Naive B cell (primary cell): ENCODE measurements around the gene CFAP68. TPM values are rescaled to one million over a fixed set of nuclear protein-coding genes. Genes with fewer than 3 reads are reported as not detected.
A peak's percentile ranks its signal among the peaks of the same experiment; 100 is the strongest.

Source experiments
- ATAC-seq, 2 donors: fragments of 150-1000 bp; cut with Tn5 transposase; 2 replicates each; pipeline ENCODE4 v1.10.0; 2021; ENCODE audit warnings: low read depth in 2 of 2, mild to moderate bottlenecking in 2 of 2, moderate library complexity in 2 of 2
- DNase-seq: peaks from one replicate; pipeline ENCODE4 v3.0.0; 2022
- H3K27ac Mint-ChIP-seq, 6 donors: one replicate each; pipeline ENCODE4 v1.8.0; 2020 to 2022; ENCODE audit warnings: mild to moderate bottlenecking in 6 of 6, mixed read lengths in 6 of 6, moderate library complexity in 5 of 6, inconsistent platforms in 2 of 6
- H3K27me3 Mint-ChIP-seq, 3 donors: one replicate each; pipeline ENCODE4 v1.8.0; 2021 to 2022; ENCODE audit warnings: mixed read lengths in 3 of 3, mild to moderate bottlenecking in 1 of 3
- H3K36me3 Mint-ChIP-seq, 2 donors: one replicate each; pipeline ENCODE4 v1.8.0; 2020 to 2022; ENCODE audit warnings: mixed read lengths in 2 of 2, inconsistent platforms in 1 of 2, mild to moderate bottlenecking in 1 of 2
- H3K4me1 Mint-ChIP-seq, 3 donors: one replicate each; pipeline ENCODE4 v1.8.0; 2020 to 2022; ENCODE audit warnings: mixed read lengths in 3 of 3, inconsistent platforms in 1 of 3, mild to moderate bottlenecking in 1 of 3, moderate library complexity in 1 of 3
- H3K4me3 Mint-ChIP-seq, 8 donors: one replicate each; pipeline ENCODE4 v1.8.0; 2020 to 2022; ENCODE audit warnings: mild to moderate bottlenecking in 8 of 8, mixed read lengths in 8 of 8, moderate library complexity in 8 of 8, inconsistent platforms in 2 of 8
- H3K9me3 Mint-ChIP-seq, 7 donors: one replicate each; pipeline ENCODE4 v1.8.0; 2020 to 2022; ENCODE audit warnings: mixed read lengths in 7 of 7, mild to moderate bottlenecking in 5 of 7, inconsistent platforms in 2 of 7, moderate library complexity in 1 of 7
- polyA plus RNA-seq, 6 donors: library from polyadenylated mRNA; unstranded; fragments of 300-500 nt; fragmentation: Illumina TruSeq; gene quantifications; one replicate each; pipeline ENCODE4 v1.2.3, GENCODE V29; 2021; ENCODE audit warnings: low read depth in 6 of 6

Gene CFAP68
- polyA plus RNA-seq, 6 donors from 2014 or later: 14.3 to 28.3 (median 18.5) TPM

DNA sequence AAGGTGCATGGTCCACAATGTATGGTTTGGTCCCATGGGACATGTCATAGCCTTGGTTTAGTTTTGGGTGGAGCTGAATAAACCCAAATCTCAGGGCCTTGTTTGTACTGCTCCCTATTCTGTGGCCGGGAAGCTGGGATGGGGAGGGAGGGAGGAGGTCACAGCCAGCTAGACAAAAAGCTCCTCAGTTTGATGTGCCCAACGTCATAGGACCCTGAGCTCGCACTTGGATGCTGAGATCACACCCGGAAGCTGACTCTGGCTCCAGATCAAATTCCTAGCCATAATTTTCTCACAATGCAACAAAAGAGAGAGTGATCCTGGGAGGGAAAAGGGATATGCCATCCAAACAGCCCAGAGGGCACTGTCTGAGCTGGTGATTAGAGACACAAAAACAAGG is 34.7 kb downstream of the CFAP68 start:
- Mint-ChIP-seq H3K36me3 (no peaks in the 10 kb centered on the region), H3K9me3 (peaks cover 0 to 3% (median 0%) of the 10 kb centered on the region in 7 donors), H3K4me3 (peak overlapping the region in 1 of 8 donors; percentile 22), H3K4me1 (peaks cover 0 to 9% (median 0%) of the 10 kb centered on the region in 3 donors), H3K27me3 (peaks cover 66 to 89% (median 75%) of the 10 kb centered on the region in 3 donors), H3K27ac (no peak overlapping the region)
- ATAC-seq (no peak), DNase-seq (no peak)

DNA sequence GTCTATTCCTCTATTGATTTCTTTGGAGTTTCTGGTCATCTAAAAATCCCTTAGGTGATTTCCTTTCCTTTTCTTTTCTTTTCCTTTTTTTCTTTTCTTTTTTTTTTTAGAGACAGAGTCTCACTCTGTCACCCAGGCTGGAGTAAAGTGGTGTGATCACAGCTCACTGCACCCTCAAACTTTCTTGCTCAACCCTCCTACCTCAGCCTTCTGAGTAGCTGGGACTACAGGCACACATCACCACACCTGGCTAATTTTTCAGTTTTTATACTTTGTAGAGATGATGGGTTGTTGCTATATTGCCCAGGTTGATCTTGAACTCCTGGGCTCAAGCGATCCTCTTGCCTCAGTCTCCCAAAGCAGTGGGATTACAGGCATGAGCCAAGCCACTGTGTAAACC is 37.4 kb downstream of the CFAP68 start:
- H3K9me3 Mint-ChIP-seq: peaks cover 0 to 3% (median 0%) of the 10 kb centered on the region in 7 donors
- H3K4me1 Mint-ChIP-seq: peaks cover 0 to 9% (median 0%) of the 10 kb centered on the region in 3 donors
- no peak overlapping the region for H3K4me3 Mint-ChIP-seq
- no peak overlapping the region for H3K27ac Mint-ChIP-seq
- no peaks in the 10 kb centered on the region for H3K36me3 Mint-ChIP-seq
- DNase-seq (no peak), ATAC-seq (no peak)
- H3K27me3 Mint-ChIP-seq: peaks cover 51 to 79% (median 57%) of the 10 kb centered on the region in 3 donors

DNA sequence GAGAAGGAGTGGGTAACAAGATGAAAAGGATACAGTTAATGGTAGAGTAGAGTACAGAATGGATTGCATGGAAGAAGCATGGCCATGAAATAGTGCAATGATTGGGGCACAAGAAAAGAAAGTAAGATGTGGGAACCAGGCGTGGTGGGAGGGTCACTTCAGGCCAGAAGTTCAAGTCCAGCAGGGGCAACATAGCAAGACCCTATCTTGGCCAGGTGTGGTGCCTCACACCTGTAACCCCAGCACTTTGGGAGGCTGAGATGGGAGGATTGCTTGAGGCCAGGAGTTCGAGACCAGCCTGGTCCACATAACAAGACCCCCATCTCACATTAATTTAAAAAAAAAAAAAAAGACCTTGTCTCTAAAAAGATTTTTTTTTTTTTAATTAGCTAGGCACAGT is 38.0 kb downstream of the CFAP68 start:
- H3K36me3 Mint-ChIP-seq: no peaks in the 10 kb centered on the region
- H3K27me3 Mint-ChIP-seq: peaks cover 46 to 74% (median 51%) of the 10 kb centered on the region in 3 donors
- H3K27ac Mint-ChIP-seq: no peak overlapping the region
- DNase-seq: no peak
- H3K9me3 Mint-ChIP-seq: peaks cover 0 to 3% (median 0%) of the 10 kb centered on the region in 7 donors
- H3K4me3 Mint-ChIP-seq: no peak overlapping the region
- H3K4me1 Mint-ChIP-seq: peaks cover 0 to 9% (median 0%) of the 10 kb centered on the region in 3 donors
- no peak for ATAC-seq

DNA sequence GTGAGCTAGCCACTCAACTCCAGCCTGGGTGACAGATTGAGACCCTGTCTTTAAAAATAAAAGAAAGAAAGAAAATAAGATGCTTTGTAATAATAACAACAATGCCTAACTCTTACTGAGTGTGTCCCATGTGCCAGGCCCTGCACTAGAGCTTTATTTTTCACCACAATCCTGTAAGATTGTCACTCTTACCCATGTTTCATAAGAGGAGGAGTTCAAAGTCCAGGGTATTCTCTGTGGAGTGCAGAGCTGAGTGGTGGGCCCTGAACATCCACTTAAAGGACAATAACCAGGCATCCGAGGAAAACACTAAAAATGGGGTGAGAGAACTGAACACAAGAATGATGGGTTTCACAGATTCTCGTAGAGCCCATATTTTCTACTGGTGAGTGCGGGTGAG is 38.4 kb downstream of the CFAP68 start:
- no peak for ATAC-seq

DNA sequence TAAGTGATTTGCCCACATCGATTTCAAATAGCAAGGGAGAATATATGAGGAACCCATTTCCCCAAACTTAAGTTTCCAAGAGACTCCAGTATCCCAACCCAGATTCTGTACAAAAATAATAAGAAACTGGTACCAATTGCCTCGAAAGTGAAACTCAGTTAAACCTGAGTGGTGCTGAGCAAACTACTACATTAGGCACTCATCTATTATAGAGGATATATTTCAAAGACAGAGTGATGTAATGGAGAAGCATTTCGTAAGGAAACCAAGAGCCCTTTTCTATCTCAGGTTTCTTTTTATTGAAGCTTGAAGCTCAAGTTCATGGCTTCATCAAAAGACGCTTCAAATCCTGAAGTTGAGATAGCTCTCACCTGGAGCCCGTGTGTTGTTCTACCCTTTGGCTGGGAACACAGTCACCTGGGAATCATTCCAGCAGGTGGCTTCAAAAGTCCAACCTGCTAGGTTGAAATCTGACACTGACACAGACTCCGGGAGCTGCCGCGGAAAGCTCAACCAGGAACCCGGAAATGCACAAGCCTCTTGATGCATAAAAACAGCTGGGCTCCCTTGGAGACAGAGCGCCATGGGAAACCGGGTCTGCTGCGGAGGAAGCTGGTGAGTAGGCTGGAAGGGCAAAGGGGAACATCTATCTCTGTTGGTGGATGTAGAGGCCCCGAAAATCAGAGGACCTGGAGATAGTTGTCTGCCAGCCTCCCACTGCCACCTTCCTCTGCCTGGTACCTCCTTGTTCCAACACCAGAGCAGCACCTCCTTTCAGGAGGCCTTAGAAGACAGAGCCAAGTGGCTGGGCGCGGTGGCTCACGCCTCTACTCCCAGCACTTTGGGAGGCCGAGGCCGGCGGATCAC is 39.3 kb downstream of the CFAP68 start, which contains the start of gene C11orf52:
TSS of gene C11orf52 (plus strand) at position 524 of the 867 bp plus-strand sequence. CDS start at position 584, 60 bp downstream.
- Mint-ChIP-seq H3K4me3 (no peak within 1 kb of the TSS), H3K4me1 (peaks cover 0 to 4% (median 0%) of the 10 kb centered on the region in 3 donors)
- ATAC-seq: no peak

More for the DNA sequence above, 38.4 kb downstream of the CFAP68 start:
- H3K4me3 Mint-ChIP-seq: no peak overlapping the region
- H3K36me3 Mint-ChIP-seq: no peaks in the 10 kb centered on the region
- peaks cover 46 to 69% (median 48%) of the 10 kb centered on the region in 3 donors for H3K27me3 Mint-ChIP-seq
- peaks cover 0 to 9% (median 0%) of the 10 kb centered on the region in 3 donors for H3K4me1 Mint-ChIP-seq
- DNase-seq: no peak
- H3K27ac Mint-ChIP-seq: peak overlapping the region in 1 of 6 donors; percentile 6
- peaks cover 0 to 3% (median 0%) of the 10 kb centered on the region in 7 donors for H3K9me3 Mint-ChIP-seq

DNA sequence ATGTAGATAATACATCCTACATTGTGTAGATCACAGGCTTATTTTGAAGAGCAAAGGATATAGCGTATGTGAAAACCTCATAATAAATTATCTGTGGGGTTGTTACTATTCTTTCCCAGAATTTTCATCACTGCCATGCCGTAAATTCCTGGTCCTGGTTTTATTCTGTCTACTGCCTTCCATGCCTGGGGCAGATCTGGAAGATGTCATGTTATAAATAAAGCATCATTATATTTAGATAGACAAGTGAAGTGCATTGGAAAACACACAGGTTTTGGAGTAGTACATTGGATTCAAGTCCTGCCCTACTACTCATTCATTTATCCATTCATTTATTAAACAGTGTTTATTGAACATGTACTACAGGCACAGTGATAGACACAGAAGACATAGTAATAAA is 41.6 kb downstream of the CFAP68 start:
- H3K36me3 Mint-ChIP-seq: no peaks in the 10 kb centered on the region
- H3K27ac Mint-ChIP-seq: no peak overlapping the region
- ATAC-seq (no peak), DNase-seq (no peak)
- peaks cover 25 to 57% (median 29%) of the 10 kb centered on the region in 3 donors for H3K27me3 Mint-ChIP-seq
- no peak overlapping the region for H3K4me3 Mint-ChIP-seq
- peaks cover 0 to 6% (median 3%) of the 10 kb centered on the region in 3 donors for H3K4me1 Mint-ChIP-seq
- H3K9me3 Mint-ChIP-seq: peaks cover 0 to 3% (median 0%) of the 10 kb centered on the region in 7 donors

More for the DNA sequence above, 39.3 kb downstream of the CFAP68 start, which contains the start of gene C11orf52:
- no peak for DNase-seq
- H3K27ac Mint-ChIP-seq: peak within 1 kb of the TSS in 1 of 6 donors; percentile 6
- peaks cover 0 to 3% (median 0%) of the 10 kb centered on the region in 7 donors for H3K9me3 Mint-ChIP-seq
- H3K36me3 Mint-ChIP-seq: no peaks in the 10 kb centered on the region
- peaks cover 40 to 67% (median 45%) of the 10 kb centered on the region in 3 donors for H3K27me3 Mint-ChIP-seq

DNA sequence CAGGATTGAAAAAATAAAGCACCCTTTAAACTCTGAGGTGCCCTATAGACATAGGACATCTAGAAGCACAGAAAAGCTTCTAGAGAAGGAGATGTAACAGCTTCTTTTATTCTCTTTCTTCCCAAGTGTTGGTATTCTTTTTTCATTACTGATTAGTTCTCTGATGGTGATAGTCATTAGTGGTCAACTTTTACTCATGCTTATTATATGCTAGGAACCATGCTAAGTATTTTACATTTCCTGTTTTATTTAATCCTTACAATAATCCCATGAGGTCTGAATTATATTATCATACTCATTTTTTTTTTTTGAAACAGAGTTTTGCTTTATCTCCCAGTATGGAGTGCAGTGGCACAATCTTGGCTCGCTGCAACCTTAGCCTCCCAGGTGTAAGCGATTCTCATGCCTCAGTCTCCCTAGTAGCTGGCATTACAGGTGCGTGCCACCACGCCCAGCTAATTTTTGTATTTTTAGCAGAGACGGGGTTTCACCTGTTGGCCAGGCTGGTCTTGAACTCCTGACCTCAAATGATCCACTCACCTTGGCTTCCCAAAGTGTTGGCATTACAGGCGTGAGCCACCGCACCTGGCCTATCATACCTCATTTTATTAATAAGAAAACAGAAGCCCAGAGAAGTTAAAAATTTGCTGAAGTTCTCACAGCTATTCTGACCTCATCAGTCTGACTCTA is 42.3 kb downstream of the CFAP68 start:
- Mint-ChIP-seq H3K36me3 (no peaks in the 10 kb centered on the region), H3K9me3 (peaks cover 0 to 3% (median 0%) of the 10 kb centered on the region in 7 donors), H3K27me3 (peaks cover 17 to 49% (median 25%) of the 10 kb centered on the region in 3 donors), H3K4me3 (no peak overlapping the region), H3K27ac (no peak overlapping the region), H3K4me1 (peaks cover 0 to 10% (median 10%) of the 10 kb centered on the region in 3 donors)
- ATAC-seq (no peak), DNase-seq (no peak)

DNA sequence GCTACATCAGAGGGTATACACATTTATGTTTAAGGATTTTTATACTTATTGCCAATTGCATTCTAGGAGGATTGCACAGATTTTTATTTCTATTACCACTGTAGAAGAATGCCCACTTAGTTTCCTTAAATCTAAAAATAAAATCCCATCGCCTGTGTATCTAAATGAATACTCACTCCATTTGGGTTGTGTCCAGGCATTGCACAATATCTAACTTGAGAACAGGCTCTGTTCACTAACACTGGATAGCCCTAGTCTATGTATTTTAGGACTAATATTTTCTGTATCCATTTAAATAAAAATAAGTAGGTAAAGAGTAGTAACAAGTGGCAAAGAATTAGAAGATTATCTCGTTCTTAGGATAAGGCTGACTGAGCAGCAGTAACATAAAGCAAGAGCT is 43.5 kb downstream of the CFAP68 start:
- H3K36me3 Mint-ChIP-seq: no peaks in the 10 kb centered on the region
- DNase-seq: no peak

DNA sequence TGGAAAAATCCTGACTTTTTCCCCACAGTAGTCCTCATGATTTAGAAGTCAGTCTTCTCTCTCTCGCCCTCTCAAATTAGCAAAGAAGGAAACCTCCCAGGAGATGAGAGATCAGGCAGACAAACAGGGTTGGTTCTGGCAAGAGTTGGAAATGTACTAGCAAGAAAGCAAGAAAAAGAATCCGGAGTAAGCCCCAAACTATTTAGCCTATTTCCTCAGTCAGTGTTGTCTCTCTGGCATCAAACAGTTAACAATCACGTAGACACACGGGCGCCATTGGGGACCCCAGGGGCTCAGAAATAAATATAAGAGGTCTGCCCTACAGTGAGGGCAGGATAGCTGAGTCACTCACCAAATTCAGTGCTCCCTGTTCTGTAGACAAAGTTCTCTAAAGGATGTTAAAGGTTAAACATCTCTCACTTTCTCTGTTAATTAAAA is 44.0 kb downstream of the CFAP68 start:
- no peak overlapping the region for H3K4me3 Mint-ChIP-seq
- peaks cover 8 to 36% (median 13%) of the 10 kb centered on the region in 3 donors for H3K27me3 Mint-ChIP-seq
- H3K36me3 Mint-ChIP-seq: no peaks in the 10 kb centered on the region
- H3K27ac Mint-ChIP-seq: no peak overlapping the region
- peaks cover 9 to 17% (median 14%) of the 10 kb centered on the region in 3 donors for H3K4me1 Mint-ChIP-seq
- DNase-seq (no peak), ATAC-seq (no peak)
- peaks cover 0 to 3% (median 0%) of the 10 kb centered on the region in 7 donors for H3K9me3 Mint-ChIP-seq

More for the DNA sequence above, 43.5 kb downstream of the CFAP68 start:
- ATAC-seq: no peak
- Mint-ChIP-seq H3K4me3 (no peak overlapping the region), H3K9me3 (peaks cover 0 to 3% (median 0%) of the 10 kb centered on the region in 7 donors), H3K27ac (no peak overlapping the region), H3K4me1 (peaks cover 9 to 17% (median 14%) of the 10 kb centered on the region in 3 donors), H3K27me3 (peaks cover 8 to 42% (median 18%) of the 10 kb centered on the region in 3 donors)

DNA sequence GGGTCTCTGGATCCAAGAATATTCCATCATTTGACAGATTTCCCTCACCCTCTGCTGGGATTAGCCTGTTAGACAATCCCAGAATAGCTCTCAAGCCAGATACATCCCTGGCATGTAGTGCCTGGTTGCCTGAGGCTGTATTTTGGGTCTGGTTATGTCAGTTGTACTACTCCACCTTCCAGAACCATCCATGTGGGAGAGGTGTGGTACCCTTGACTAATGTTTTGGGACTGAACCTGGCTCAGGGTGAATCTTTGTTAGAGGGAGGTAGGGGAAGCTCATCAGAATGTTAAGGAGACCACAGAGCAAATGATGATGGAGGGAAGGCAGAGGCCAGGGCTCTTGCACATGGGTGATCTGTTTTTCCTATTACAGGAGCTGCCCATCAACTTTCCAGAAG is 44.6 kb downstream of the CFAP68 start:
- H3K27ac Mint-ChIP-seq: peak overlapping the region in 1 of 6 donors; percentile 36

DNA sequence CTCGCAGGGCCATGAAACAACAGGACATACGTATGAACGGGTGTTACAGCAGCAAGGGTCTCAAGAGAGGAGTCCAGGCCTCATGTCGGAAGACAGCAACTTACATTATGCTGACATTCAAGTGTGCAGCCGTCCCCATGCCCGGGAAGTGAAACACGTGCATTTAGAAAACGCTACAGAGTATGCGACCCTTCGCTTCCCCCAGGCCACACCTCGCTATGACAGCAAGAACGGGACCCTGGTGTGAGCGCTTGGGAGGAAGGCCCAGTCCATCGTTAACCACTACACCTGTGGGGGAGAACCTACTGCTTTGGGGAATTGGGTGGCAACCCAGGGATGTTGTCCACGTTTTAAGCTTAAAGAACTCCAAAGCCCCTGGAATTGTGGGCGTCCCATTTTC is 46.6 kb downstream of the CFAP68 start:
- peaks cover 0 to 3% (median 0%) of the 10 kb centered on the region in 7 donors for H3K9me3 Mint-ChIP-seq
- peak overlapping the region; percentile 29 to 89 (median 70) for H3K4me3 Mint-ChIP-seq
- DNase-seq: no peak
- peaks cover 9 to 17% (median 14%) of the 10 kb centered on the region in 3 donors for H3K4me1 Mint-ChIP-seq
- H3K27ac Mint-ChIP-seq: peak overlapping the region in 4 of 6 donors; percentile 36 to 93 (median 90)
- H3K27me3 Mint-ChIP-seq: peaks cover 3 to 15% (median 8%) of the 10 kb centered on the region in 3 donors
- H3K36me3 Mint-ChIP-seq: no peaks in the 10 kb centered on the region
- no peak for ATAC-seq

More for the DNA sequence above, 44.6 kb downstream of the CFAP68 start:
- H3K9me3 Mint-ChIP-seq: peaks cover 0 to 3% (median 0%) of the 10 kb centered on the region in 7 donors
- ATAC-seq (no peak), DNase-seq (no peak)
- peaks cover 9 to 17% (median 14%) of the 10 kb centered on the region in 3 donors for H3K4me1 Mint-ChIP-seq
- H3K4me3 Mint-ChIP-seq: no peak overlapping the region
- no peaks in the 10 kb centered on the region for H3K36me3 Mint-ChIP-seq
- peaks cover 8 to 30% (median 11%) of the 10 kb centered on the region in 3 donors for H3K27me3 Mint-ChIP-seq

DNA sequence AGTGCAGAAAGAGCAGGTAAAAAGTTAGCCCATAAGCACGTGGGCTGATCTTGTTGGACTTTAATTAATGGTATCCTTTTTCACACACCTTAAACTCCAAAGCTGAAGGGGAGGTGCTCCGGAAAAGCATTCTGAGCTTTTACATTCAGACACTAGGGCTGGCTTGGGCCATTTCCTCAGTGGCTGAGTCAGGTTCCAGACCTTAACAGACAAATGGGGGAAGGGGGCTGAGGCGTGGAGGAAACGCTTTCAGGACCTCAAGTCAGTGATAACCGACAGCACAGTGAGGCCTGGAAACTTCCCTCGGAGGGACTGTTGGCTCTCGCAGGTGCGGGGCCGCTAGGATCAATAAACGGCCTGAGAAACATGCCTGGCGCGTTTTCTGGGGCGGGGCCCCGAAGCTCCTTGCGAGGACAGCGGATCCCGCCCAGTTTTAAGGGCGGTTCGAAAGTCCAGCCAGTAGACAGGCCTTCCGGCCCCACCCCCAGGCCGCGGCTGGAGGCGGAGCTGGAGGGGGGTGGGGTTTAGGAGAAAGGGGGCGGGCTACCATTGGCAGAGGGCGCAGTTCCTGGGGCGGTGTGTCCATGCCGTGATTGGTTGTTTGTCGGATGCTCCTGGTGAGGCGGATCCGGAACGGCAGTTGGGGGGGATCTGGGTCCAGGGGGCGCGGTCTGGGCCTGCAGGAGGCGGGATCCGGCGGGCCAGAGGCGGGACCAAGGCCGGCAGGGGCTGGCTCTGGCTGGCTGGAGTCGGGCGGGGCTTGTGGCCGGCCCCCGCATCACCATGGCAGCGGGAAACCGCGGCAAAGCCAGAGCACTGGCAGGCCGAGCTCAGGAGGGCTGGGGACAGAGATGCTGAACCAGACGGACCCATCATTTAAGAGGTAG is 47.4 kb downstream of the CFAP68 start:
- Mint-ChIP-seq H3K9me3 (peaks cover 0 to 3% (median 0%) of the 10 kb centered on the region in 7 donors), H3K27me3 (peaks cover 0 to 13% (median 3%) of the 10 kb centered on the region in 3 donors), H3K4me3 (peak overlapping the region; percentile 68 to 93 (median 88)), H3K27ac (peak overlapping the region; percentile 89 to 95 (median 92)), H3K4me1 (peaks cover 9 to 17% (median 14%) of the 10 kb centered on the region in 3 donors), H3K36me3 (no peaks in the 10 kb centered on the region)
- ATAC-seq: peak; percentile 85
- DNase-seq: peak; percentile 98
